Measurements from ENCODE around the gene PRKCE. TPM values are rescaled to one million over a fixed set of nuclear protein-coding genes. Genes with fewer than 3 reads are reported as not detected.
A peak's percentile ranks its signal among the peaks of the same experiment; 100 is the strongest.

PRKCE gene
- total and polyA plus RNA-seq, 3 experiments from 2014 or later, result 3.1 to 9.6 (median 7.9) TPM

- no peaks in the 10 kb centered on the region for H3K36me3 Mint-ChIP-seq
- CTCF ChIA-PET, result interaction anchor here (0.6 to 6.6 kb wide), 3 partner anchors 52 to 636 kb away, joined by 3 to 62 read pairs (median 4); no protein-coding TSS in a partner anchor
- no peak overlapping the region for H3K27ac Mint-ChIP-seq
- no peak overlapping the region for H3K27ac ChIP-seq (ENCODE audit: low read depth, low read length)
- no peaks in the 10 kb centered on the region for H3K9me3 Mint-ChIP-seq
- H3K27me3 Mint-ChIP-seq, result peaks cover 15 to 65% of the 10 kb centered on the region in 2 donors
- H3K9me3 ChIP-seq (ENCODE audit: low read length), result no peaks in the 10 kb centered on the region
- no peaks in the 10 kb centered on the region for H3K4me1 ChIP-seq (ENCODE audit: insufficient read depth, low read length)
- H3K36me3 ChIP-seq (ENCODE audit: insufficient read depth, low read length), result no peaks in the 10 kb centered on the region
- POLR2A ChIA-PET, result no interaction called here
- no peak overlapping the region for H3K4me3 Mint-ChIP-seq
- DNase-seq, result no peak
- H3K4me1 Mint-ChIP-seq, result no peaks in the 10 kb centered on the region
- H3K4me3 ChIP-seq (ENCODE audit: low read length), result no peak overlapping the region
- no peaks in the 10 kb centered on the region for H3K27me3 ChIP-seq (ENCODE audit: insufficient read depth, low read length, poor library complexity, severe bottlenecking)
Measured at GRCh38 chr2:45637440-45637839, 14.0 kb upstream of the PRKCE start.

- H3K27me3 Mint-ChIP-seq, result peaks cover 13 to 49% of the 10 kb centered on the region in 2 donors
- no peak overlapping the region for H3K4me3 ChIP-seq (ENCODE audit: low read length)
- H3K27ac Mint-ChIP-seq, result no peak overlapping the region
- no peaks in the 10 kb centered on the region for H3K9me3 Mint-ChIP-seq
- no peak for DNase-seq
- no peaks in the 10 kb centered on the region for H3K36me3 ChIP-seq (ENCODE audit: insufficient read depth, low read length)
- no peak overlapping the region for H3K4me3 Mint-ChIP-seq
- H3K9me3 ChIP-seq (ENCODE audit: low read length), result no peaks in the 10 kb centered on the region
- POLR2A ChIA-PET, result no interaction called here
- CTCF ChIA-PET, result interaction anchor here (2.0 to 6.6 kb wide), 2 partner anchors 12 to 139 kb away, joined by 5 to 62 read pairs; partner anchors contain the start of gene PRKCE
- H3K27me3 ChIP-seq (ENCODE audit: insufficient read depth, low read length, poor library complexity, severe bottlenecking), result peaks cover 13% of the 10 kb centered on the region
- no peak overlapping the region for H3K27ac ChIP-seq (ENCODE audit: low read depth, low read length)
- H3K4me1 ChIP-seq (ENCODE audit: insufficient read depth, low read length), result peaks cover 9% of the 10 kb centered on the region
- H3K4me1 Mint-ChIP-seq, result peaks cover 0 to 12% (median 1%) of the 10 kb centered on the region in 3 donors
- H3K36me3 Mint-ChIP-seq, result no peaks in the 10 kb centered on the region
Measured at GRCh38 chr2:45640576-45640975, 10.9 kb upstream of the PRKCE start.

- ChIA-PET POLR2A (no interaction called here), CTCF (interaction anchor here (1.1 to 6.6 kb wide), 5 partner anchors 29 to 420 kb away, joined by 3 to 62 read pairs (median 4); no protein-coding TSS in a partner anchor)
- H3K27me3 Mint-ChIP-seq, result peaks cover 12 to 32% of the 10 kb centered on the region in 2 donors
- no peaks in the 10 kb centered on the region for H3K36me3 Mint-ChIP-seq
- Histone ChIP-seq H3K9me3 (ENCODE audit: low read length) (no peaks in the 10 kb centered on the region), H3K4me1 (ENCODE audit: insufficient read depth, low read length) (peaks cover 9% of the 10 kb centered on the region), H3K27me3 (ENCODE audit: insufficient read depth, low read length, poor library complexity, severe bottlenecking) (peaks cover 13% of the 10 kb centered on the region), H3K4me3 (ENCODE audit: low read length) (no peak overlapping the region), H3K36me3 (ENCODE audit: insufficient read depth, low read length) (no peaks in the 10 kb centered on the region), H3K27ac (ENCODE audit: low read depth, low read length) (no peak overlapping the region)
- peak overlapping the region in 6 of 7 donors; percentile 30 to 75 (median 56) for H3K4me3 Mint-ChIP-seq
- peaks cover 0 to 12% (median 1%) of the 10 kb centered on the region in 3 donors for H3K4me1 Mint-ChIP-seq
- no peak for DNase-seq
- H3K9me3 Mint-ChIP-seq, result no peaks in the 10 kb centered on the region
- peak overlapping the region in 1 of 8 donors; percentile 20 for H3K27ac Mint-ChIP-seq
Measured at GRCh38 chr2:45643095-45643494, 8.4 kb upstream of the PRKCE start.

GRCh38 chr2:45643543-45644542 lies 7.6 kb upstream of the PRKCE start:
- peak; percentile 64 to 76 (median 67) for DNase-seq
- no peak overlapping the region for H3K4me3 ChIP-seq (ENCODE audit: low read length)

GRCh38 chr2:45646289-45646688 lies 5.2 kb upstream of the PRKCE start:
- Mint-ChIP-seq H3K4me1 (peaks cover 9 to 24% (median 12%) of the 10 kb centered on the region in 3 donors), H3K36me3 (peaks cover 0 to 8% (median 0%) of the 10 kb centered on the region in 3 donors), H3K4me3 (peak overlapping the region in 1 of 7 donors; percentile 92), H3K27ac (peak overlapping the region in 1 of 8 donors; percentile 30), H3K27me3 (peaks cover 7 to 18% of the 10 kb centered on the region in 2 donors), H3K9me3 (peaks cover 0 to 2% (median 0%) of the 10 kb centered on the region in 5 donors)
- ChIA-PET CTCF (interaction anchor here (0.6 to 2.2 kb wide), 3 partner anchors 133 to 1009 kb away, joined by 3 to 17 read pairs (median 4); no protein-coding TSS in a partner anchor), POLR2A (no interaction called here)
- H3K4me1 ChIP-seq (ENCODE audit: insufficient read depth, low read length), result peaks cover 9% of the 10 kb centered on the region
- peaks cover 13% of the 10 kb centered on the region for H3K27me3 ChIP-seq (ENCODE audit: insufficient read depth, low read length, poor library complexity, severe bottlenecking)
- no peak for DNase-seq
- no peaks in the 10 kb centered on the region for H3K36me3 ChIP-seq (ENCODE audit: insufficient read depth, low read length)
- no peak overlapping the region for H3K4me3 ChIP-seq (ENCODE audit: low read length)
- H3K9me3 ChIP-seq (ENCODE audit: low read length), result no peaks in the 10 kb centered on the region
- H3K27ac ChIP-seq (ENCODE audit: low read depth, low read length), result no peak overlapping the region

More at GRCh38 chr2:45643543-45644542, 7.6 kb upstream of the PRKCE start:
- Mint-ChIP-seq H3K36me3 (no peaks in the 10 kb centered on the region), H3K4me3 (peak overlapping the region in 6 of 7 donors; percentile 30 to 75 (median 56)), H3K27me3 (peaks cover 8 to 26% of the 10 kb centered on the region in 2 donors), H3K27ac (peak overlapping the region in 1 of 8 donors; percentile 20), H3K9me3 (no peaks in the 10 kb centered on the region), H3K4me1 (peaks cover 0 to 12% (median 1%) of the 10 kb centered on the region in 3 donors)
- no peaks in the 10 kb centered on the region for H3K9me3 ChIP-seq (ENCODE audit: low read length)
- peaks cover 13% of the 10 kb centered on the region for H3K27me3 ChIP-seq (ENCODE audit: insufficient read depth, low read length, poor library complexity, severe bottlenecking)
- H3K27ac ChIP-seq (ENCODE audit: low read depth, low read length), result no peak overlapping the region
- peaks cover 9% of the 10 kb centered on the region for H3K4me1 ChIP-seq (ENCODE audit: insufficient read depth, low read length)
- no peaks in the 10 kb centered on the region for H3K36me3 ChIP-seq (ENCODE audit: insufficient read depth, low read length)
- ChIA-PET CTCF (interaction anchor here (1.1 to 1.3 kb wide), 4 partner anchors 10 to 419 kb away, joined by 3 to 26 read pairs (median 3); no protein-coding TSS in a partner anchor), POLR2A (no interaction called here)

GRCh38 chr2:45647356-45647755 lies 4.1 kb upstream of the PRKCE start:
- Histone ChIP-seq H3K27ac (ENCODE audit: low read depth, low read length) (no peak overlapping the region), H3K36me3 (ENCODE audit: insufficient read depth, low read length) (no peaks in the 10 kb centered on the region), H3K4me1 (ENCODE audit: insufficient read depth, low read length) (peaks cover 9% of the 10 kb centered on the region), H3K27me3 (ENCODE audit: insufficient read depth, low read length, poor library complexity, severe bottlenecking) (peaks cover 13% of the 10 kb centered on the region), H3K9me3 (ENCODE audit: low read length) (no peaks in the 10 kb centered on the region), H3K4me3 (ENCODE audit: low read length) (no peak overlapping the region)
- Mint-ChIP-seq H3K27ac (peak overlapping the region in 2 of 8 donors; percentile 2 to 30), H3K9me3 (peaks cover 0 to 2% (median 0%) of the 10 kb centered on the region in 5 donors), H3K36me3 (peaks cover 0 to 13% (median 0%) of the 10 kb centered on the region in 3 donors), H3K27me3 (peaks cover 5 to 7% of the 10 kb centered on the region in 2 donors), H3K4me3 (peak overlapping the region in 1 of 7 donors; percentile 92), H3K4me1 (peaks cover 15 to 29% (median 16%) of the 10 kb centered on the region in 3 donors)
- CTCF ChIA-PET, result interaction anchor here (1.7 to 2.2 kb wide), 2 partner anchors 132 to 133 kb away, joined by 4 to 17 read pairs; no protein-coding TSS in a partner anchor
- no peak for DNase-seq
- POLR2A ChIA-PET, result no interaction called here

GRCh38 chr2:45647986-45648520 lies 3.4 kb upstream of the PRKCE start:
- peak overlapping the region in 3 of 7 donors; percentile 29 to 92 (median 59) for H3K4me3 Mint-ChIP-seq
- H3K4me1 Mint-ChIP-seq, result peaks cover 22 to 35% (median 23%) of the 10 kb centered on the region in 3 donors
- no peaks in the 10 kb centered on the region for H3K9me3 ChIP-seq (ENCODE audit: low read length)
- no peak overlapping the region for H3K27ac ChIP-seq (ENCODE audit: low read depth, low read length)
- CTCF ChIA-PET, result interaction anchor here (2.2 kb wide), 1 partner anchor 131 kb away, joined by 17 read pairs; no protein-coding TSS in a partner anchor
- no peak overlapping the region for H3K4me3 ChIP-seq (ENCODE audit: low read length)
- H3K9me3 Mint-ChIP-seq, result peaks cover 0 to 2% (median 0%) of the 10 kb centered on the region in 5 donors
- H3K36me3 ChIP-seq (ENCODE audit: insufficient read depth, low read length), result no peaks in the 10 kb centered on the region
- H3K27me3 Mint-ChIP-seq, result peaks cover 4 to 7% of the 10 kb centered on the region in 2 donors
- peak overlapping the region in 5 of 8 donors; percentile 2 to 75 (median 14) for H3K27ac Mint-ChIP-seq
- H3K4me1 ChIP-seq (ENCODE audit: insufficient read depth, low read length), result peaks cover 9% of the 10 kb centered on the region
- H3K27me3 ChIP-seq (ENCODE audit: insufficient read depth, low read length, poor library complexity, severe bottlenecking), result peaks cover 9% of the 10 kb centered on the region
- POLR2A ChIA-PET, result no interaction called here
- no peak for DNase-seq
- H3K36me3 Mint-ChIP-seq, result peaks cover 0 to 14% (median 0%) of the 10 kb centered on the region in 3 donors
